ENCODE measurements around the gene CST9L. TPM values are rescaled to one million over a fixed set of nuclear protein-coding genes. Genes with fewer than 3 reads are reported as not detected.

The CST9L gene
- polyA plus RNA-seq, 1 donor (not counting 4 experiments of a cell fraction or from before 2014, with no cell fraction given), result not detected

DNA sequence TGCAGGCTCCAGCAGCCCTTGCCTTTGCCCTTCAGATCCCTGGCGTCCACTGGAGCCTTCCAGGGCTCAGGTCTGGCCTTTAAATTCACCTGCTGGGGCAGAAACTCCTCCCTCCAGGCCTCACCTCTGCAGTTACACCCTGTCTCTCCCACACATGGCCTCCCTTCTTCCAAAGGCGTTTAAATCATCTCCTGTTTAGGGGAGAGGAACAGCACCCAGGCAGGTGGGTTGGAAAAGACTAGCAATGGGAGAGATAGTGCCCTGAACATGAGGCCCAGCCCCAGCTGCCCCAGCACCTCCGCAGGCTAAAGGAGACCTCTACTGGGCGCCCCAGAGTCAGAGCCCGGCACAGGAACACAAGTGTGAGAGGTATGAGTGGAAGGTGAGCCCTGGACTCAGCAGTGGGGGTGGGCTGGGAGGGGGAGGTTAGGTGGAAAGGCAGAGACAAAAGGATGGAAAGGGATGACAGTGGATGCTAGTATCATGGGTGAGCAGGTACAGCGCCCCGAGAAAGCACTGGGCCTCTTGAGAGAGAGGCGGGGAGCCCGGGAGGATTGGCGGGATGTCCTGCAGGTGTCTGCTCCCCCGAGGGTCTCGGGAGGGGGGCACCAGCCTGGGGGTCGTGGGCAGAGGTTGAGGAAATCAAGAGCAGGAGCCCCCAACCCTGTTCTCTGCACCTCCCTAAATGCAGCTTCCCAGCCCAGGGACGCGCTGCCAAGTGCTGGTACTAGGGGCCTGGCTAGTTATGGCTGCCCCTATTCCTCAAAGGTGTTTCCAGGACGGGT, 37.8 kb upstream of the CST9L start, which contains the start of gene CST9:
Gene CST9 (minus strand): TSS at position 51 of the 785 bp plus-strand sequence. CDS start 53 bp downstream, outside the sequence.
- dilution Hi-C loops (cut with MboI; ENCODE audit: extremely low pct_ligation_motif_present, low sequenced_read_pairs), result loop anchor here (25.0 kb wide), 1 partner anchor 194 kb away; the partner anchor contains the start of gene NAPB
- no peak within 1 kb of the TSS for H3K4me2 ChIP-seq (ENCODE audit: control insufficient read depth, extremely low read depth, insufficient read depth, low read depth, low read length)
- DNase-seq (ENCODE audit: low read depth, low spot score), result no peak
- no peak within 1 kb of the TSS for H3K27ac ChIP-seq (ENCODE audit: control insufficient read depth, insufficient read depth, low read length)
- TF ChIP-seq, protein P1, sequence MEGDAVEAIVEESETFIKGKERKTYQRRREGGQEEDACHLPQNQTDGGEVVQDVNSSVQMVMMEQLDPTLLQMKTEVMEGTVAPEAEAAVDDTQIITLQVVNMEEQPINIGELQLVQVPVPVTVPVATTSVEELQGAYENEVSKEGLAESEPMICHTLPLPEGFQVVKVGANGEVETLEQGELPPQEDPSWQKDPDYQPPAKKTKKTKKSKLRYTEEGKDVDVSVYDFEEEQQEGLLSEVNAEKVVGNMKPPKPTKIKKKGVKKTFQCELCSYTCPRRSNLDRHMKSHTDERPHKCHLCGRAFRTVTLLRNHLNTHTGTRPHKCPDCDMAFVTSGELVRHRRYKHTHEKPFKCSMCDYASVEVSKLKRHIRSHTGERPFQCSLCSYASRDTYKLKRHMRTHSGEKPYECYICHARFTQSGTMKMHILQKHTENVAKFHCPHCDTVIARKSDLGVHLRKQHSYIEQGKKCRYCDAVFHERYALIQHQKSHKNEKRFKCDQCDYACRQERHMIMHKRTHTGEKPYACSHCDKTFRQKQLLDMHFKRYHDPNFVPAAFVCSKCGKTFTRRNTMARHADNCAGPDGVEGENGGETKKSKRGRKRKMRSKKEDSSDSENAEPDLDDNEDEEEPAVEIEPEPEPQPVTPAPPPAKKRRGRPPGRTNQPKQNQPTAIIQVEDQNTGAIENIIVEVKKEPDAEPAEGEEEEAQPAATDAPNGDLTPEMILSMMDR (optimal IDR thresholded peaks at IDR 0.05 in 1 of 3, IDR thresholded peaks at IDR 0.05 in 1 of 3, conservative IDR thresholded peaks at IDR 0.05 in 1 of 3; ENCODE audit: extremely low read depth in 1 of 3, insufficient read depth in 2 of 3, low read length in 3 of 3), result peak in 1 of 3 experiments; percentile 8
- TF ChIP-seq EZH2 (IDR thresholded peaks at IDR 0.05; ENCODE audit: low read length), result no peak
- H3K4me1 ChIP-seq (ENCODE audit: control insufficient read depth, extremely low read depth, insufficient read depth, low read length), result no peaks in the 10 kb centered on the region
- H3K27me3 ChIP-seq (ENCODE audit: control insufficient read depth, extremely low read depth, insufficient read depth, low read length), result no peaks in the 10 kb centered on the region
- H4K20me1 ChIP-seq (ENCODE audit: control insufficient read depth, extremely low read depth, insufficient read depth, low read length), result no peaks in the 10 kb centered on the region
- H3K79me2 ChIP-seq (ENCODE audit: control insufficient read depth, insufficient read depth, low read length), result no peaks in the 10 kb centered on the region
- peak within 1 kb of the TSS; percentile 32 for H2AFZ ChIP-seq (ENCODE audit: control insufficient read depth, low read length)
- FAIRE-seq, result no peak
- no peaks in the 10 kb centered on the region for H3K9me3 ChIP-seq (ENCODE audit: control insufficient read depth, low read depth, low read length)
- no peaks in the 10 kb centered on the region for H3K36me3 ChIP-seq (ENCODE audit: control insufficient read depth in 2 of 2, extremely low read depth in 1 of 2, insufficient read depth in 2 of 2, low read length in 2 of 2)
- H3K9me1 ChIP-seq (ENCODE audit: control insufficient read depth, extremely low read depth, insufficient read depth, low read length), result no peaks in the 10 kb centered on the region
- H3K4me3 ChIP-seq (ENCODE audit: control insufficient read depth in 2 of 3, extremely low read depth in 1 of 3, insufficient read depth in 2 of 3, low read depth in 1 of 3, low read length in 3 of 3), result no peak within 1 kb of the TSS
- H3K9ac ChIP-seq (ENCODE audit: control insufficient read depth, extremely low read depth, insufficient read depth, low read length), result no peak within 1 kb of the TSS

DNA sequence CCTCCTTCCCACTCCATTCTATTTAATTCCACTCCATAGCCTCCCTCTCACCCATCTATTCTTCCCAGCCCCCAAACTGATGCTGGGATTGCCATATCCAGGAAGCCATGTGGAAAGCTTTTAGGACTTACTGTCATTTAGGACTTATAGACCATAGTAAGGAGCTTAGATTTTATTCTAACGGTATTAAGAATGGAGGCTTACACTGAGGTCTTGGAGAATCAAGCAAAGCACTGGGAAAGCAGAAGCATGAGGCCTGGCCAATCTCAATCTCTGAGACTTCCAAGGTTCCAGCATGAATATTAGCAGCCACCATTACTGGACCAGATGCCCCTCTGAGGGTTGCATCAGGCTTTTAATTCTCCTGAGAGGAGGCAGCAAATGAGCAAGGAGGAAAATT, 36.0 kb upstream of the CST9L start:
- no peak overlapping the region for H3K4me2 ChIP-seq (ENCODE audit: control insufficient read depth, extremely low read depth, insufficient read depth, low read depth, low read length)
- H2AFZ ChIP-seq (ENCODE audit: control insufficient read depth, low read length), result no peak overlapping the region
- no peaks in the 10 kb centered on the region for H3K27me3 ChIP-seq (ENCODE audit: control insufficient read depth, extremely low read depth, insufficient read depth, low read length)
- no peaks in the 10 kb centered on the region for H3K4me1 ChIP-seq (ENCODE audit: control insufficient read depth, extremely low read depth, insufficient read depth, low read length)
- TF ChIP-seq, protein P1 (optimal IDR thresholded peaks at IDR 0.05 in 1 of 3, IDR thresholded peaks at IDR 0.05 in 1 of 3, conservative IDR thresholded peaks at IDR 0.05 in 1 of 3; ENCODE audit: extremely low read depth in 1 of 3, insufficient read depth in 2 of 3, low read length in 3 of 3), result no peak
- no peak for TF ChIP-seq EZH2 (IDR thresholded peaks at IDR 0.05; ENCODE audit: low read length)
- no peaks in the 10 kb centered on the region for H4K20me1 ChIP-seq (ENCODE audit: control insufficient read depth, extremely low read depth, insufficient read depth, low read length)
- H3K36me3 ChIP-seq (ENCODE audit: control insufficient read depth in 2 of 2, extremely low read depth in 1 of 2, insufficient read depth in 2 of 2, low read length in 2 of 2), result no peaks in the 10 kb centered on the region
- no peaks in the 10 kb centered on the region for H3K9me3 ChIP-seq (ENCODE audit: control insufficient read depth, low read depth, low read length)
- FAIRE-seq, result no peak
- no peak for DNase-seq (ENCODE audit: low read depth, low spot score)
- H3K4me3 ChIP-seq (ENCODE audit: control insufficient read depth in 2 of 3, extremely low read depth in 1 of 3, insufficient read depth in 2 of 3, low read depth in 1 of 3, low read length in 3 of 3), result no peak overlapping the region
- no peak overlapping the region for H3K27ac ChIP-seq (ENCODE audit: control insufficient read depth, insufficient read depth, low read length)
- no peaks in the 10 kb centered on the region for H3K79me2 ChIP-seq (ENCODE audit: control insufficient read depth, insufficient read depth, low read length)
- H3K9ac ChIP-seq (ENCODE audit: control insufficient read depth, extremely low read depth, insufficient read depth, low read length), result no peak overlapping the region
- dilution Hi-C loops (cut with MboI; ENCODE audit: extremely low pct_ligation_motif_present, low sequenced_read_pairs), result loop anchor here (25.0 kb wide), 1 partner anchor 192 kb away; the partner anchor contains the start of gene NAPB
- H3K9me1 ChIP-seq (ENCODE audit: control insufficient read depth, extremely low read depth, insufficient read depth, low read length), result no peaks in the 10 kb centered on the region

All from keratinocyte (primary cell).